Stimulated activated CD4-positive, alpha-beta T cell treated with anti-CD3 and anti-CD28 coated beads, Interleukin-15, amount 100 ng/mL, for 24 hours (primary cell): Measurements from ENCODE around the gene RGS5.
"Not testable (repeated sequence)": the region's sequence is repeated elsewhere in the genome, so short reads cannot be mapped to it uniquely, and the experiment has no call there.

ENCODE experiments used
- DNase-seq: peaks from one replicate; pipeline ENCODE4 v3.0.0-alpha.2; 2020

Gene RGS5, protein sequence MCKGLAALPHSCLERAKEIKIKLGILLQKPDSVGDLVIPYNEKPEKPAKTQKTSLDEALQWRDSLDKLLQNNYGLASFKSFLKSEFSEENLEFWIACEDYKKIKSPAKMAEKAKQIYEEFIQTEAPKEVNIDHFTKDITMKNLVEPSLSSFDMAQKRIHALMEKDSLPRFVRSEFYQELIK

DNA sequence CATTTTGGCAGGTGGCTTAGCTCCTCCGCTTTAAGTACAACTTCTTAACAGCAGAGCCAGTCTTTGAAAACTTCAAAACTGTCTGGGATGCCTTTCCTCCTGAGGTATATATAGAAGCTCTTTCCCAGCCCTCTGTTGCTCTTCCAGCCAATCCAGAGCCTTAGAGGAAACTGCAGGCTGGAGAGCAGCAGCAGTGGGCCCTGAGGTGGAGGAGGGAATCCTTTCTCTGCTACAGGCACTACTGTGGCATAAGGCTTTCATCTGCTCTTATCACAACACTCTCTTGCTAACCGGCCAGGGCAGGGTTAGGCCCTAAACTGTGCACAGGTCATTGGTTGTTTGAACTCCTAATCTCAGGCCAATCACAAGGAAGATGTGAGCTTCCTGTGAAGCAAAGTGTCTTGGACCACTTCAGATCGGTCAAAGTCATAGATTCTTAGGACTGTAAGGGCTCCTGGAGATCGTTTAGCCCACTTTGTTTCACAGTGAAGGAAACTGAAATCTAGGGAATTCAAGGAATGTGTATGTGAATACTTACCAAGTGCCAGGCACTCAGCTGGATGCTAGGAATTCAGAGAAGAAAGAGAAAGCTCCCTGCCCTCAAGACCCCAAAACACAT lies at the start of gene RGS5:
RGS5 (minus strand) TSS at position 84 of the 619 bp plus-strand sequence; CDS start at position 3, 81 bp downstream.
- DNase-seq, result no peak

DNA sequence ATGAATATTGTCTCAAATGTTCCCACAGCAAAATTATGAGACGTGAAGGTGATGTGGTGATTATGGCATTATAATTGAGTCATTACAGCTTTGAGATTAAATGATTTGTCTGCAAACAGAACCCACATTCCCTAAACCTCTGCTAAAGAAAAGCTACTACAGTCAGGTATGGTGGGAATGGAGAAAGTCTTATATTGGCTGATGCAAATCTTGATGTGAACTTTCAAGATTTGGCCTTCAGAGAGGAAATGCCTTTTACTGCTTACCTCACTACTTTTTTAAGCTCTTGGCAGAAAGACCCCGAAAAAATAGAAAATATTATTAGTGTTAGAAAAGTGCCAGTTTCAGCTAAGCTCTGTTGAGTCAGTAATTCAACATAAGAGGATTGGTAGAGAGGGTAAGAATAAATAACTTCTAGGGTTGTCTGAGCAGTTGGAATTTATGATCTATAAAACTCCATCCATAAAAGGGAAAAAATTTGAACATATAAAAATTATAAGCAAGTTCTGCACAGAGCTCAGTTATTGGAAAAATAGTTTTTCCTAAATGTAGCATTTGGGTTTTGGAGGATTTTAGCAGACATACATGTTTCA lies 47.8 kb upstream of the RGS5 start:
- DNase-seq, result no peak

DNA sequence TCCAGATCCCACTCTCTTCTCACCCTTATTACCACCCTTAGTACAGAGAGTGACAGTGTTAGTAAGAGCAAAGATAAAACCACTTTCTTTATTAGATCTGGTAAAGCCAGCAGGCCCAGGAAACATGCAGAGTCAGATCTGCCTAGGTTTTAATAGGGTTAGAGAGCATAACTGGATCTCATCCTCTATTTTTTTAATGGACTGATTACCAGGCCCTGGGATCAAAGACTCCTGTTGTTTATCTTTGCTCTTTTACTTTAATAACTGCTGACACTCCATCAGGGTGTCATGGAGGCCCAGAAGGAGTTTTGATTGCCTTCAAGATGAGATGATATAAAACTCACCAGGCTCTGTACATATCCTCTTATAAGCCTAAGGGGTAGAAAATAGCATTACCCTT lies 45.3 kb upstream of the RGS5 start:
- DNase-seq, result no peak

DNA sequence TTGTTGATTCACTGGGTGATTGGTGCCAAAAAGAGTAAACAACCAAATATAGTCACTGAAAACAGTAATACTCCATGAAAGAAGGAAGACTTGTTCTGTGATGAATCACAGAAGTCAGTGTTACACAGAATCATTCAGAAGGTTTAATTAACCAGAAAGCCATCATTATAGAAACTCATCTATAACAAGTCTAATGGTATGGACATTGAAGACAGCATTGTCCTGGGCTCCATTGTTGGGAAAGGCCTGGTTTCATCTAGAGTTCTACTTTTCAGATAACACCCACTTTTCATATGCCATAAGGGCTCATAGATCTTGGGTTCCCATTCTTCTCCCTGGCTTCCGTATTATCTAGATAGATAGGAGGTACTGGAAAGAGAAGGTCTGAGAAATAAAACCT lies 41.9 kb upstream of the RGS5 start:
- not testable (repeated sequence) for DNase-seq

DNA sequence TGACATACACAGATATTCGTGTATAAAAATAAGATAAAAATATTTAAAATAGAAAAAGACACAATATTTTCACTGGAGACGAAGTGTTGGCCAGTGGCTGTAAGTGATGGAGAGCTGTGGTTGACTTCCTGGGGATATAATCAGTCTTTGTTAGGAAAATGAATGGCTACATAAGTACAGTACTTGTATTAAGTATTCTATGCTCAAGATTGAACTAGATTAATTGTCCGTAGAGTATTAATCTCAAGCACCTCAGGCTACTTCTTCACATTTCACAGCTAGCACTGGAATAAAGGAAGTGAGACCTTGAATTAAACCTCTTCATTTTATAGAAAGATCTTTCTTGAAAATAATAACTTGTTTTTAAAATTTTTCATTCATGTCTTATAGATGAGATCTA lies 39.0 kb upstream of the RGS5 start:
- no peak for DNase-seq

DNA sequence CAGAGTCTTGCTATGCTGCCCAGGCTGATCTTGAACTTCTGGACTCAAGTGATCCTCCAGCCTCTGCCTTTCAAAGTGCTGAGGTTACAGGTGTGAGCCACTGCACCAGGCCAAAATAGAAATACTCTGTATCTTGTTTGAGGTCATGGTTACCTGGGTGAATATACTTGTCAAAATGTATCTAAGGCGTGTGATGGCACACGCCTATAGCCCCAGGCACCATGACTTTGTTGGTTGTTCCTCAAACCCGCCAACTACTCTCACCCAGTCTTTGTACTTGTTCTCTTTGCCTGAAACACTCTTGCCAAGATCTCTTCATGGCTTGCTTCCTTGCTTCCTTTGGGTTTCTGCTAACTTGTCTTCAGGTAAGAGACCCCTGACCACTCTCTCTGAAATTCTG lies 38.0 kb upstream of the RGS5 start:
- DNase-seq, result no peak

DNA sequence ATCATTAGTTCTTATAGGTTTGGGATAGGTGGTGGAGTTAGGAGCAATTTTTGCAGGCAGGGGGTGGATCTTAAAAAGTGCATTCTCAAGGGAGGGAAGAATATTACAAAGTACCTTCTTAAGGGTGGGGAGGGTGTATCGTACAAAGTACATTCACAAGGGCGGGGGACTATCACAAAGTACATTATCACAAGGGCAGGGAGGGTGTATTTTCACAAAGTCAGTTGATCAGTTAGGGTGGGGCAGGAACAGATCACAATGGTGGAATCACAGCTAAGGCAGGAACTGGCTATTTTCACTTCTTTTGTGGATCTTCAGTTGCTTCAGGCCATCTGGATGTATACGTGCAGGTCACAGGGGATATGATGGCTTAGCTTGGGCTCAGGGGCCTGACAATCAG lies 30.9 kb upstream of the RGS5 start:
- DNase-seq, result not testable (repeated sequence)

DNA sequence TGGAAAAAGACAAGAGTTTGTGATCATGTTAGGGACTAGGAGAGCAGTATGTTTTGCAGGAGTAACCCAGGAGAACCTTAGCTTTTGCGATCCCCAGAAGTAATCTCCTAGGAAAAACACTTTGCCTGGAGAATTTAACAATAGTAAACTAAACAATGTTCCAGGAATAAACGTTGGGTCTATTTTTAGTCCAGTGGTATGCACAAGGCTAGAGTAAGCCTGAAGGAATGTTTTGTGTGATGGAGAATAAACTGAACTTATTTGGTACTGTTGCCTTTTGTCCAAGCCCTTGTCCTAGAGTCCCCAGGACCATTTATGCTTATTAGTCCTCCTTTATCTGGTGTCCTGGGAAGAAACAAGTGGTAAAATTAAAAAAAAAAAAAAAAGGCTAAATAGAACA lies 28.7 kb upstream of the RGS5 start:
- DNase-seq, result no peak

DNA sequence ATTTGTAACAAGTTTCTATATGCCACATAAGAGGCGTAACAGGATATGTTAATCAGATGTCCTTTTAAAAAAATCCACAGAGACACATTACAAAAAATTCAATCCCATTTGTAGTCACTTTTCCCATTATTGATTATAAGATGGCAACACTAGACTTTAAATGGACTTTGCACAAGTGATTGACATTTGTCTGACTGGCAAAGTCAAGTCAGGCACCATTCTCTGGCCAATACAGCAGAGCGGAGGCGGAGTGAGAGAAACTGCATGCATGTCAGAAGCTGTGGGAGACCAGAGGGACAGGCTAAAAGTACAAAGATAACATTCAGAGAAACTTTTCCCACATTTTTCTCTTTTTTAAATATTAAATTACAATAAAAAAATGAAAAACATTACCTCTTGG lies 28.1 kb upstream of the RGS5 start:
- no peak for DNase-seq

DNA sequence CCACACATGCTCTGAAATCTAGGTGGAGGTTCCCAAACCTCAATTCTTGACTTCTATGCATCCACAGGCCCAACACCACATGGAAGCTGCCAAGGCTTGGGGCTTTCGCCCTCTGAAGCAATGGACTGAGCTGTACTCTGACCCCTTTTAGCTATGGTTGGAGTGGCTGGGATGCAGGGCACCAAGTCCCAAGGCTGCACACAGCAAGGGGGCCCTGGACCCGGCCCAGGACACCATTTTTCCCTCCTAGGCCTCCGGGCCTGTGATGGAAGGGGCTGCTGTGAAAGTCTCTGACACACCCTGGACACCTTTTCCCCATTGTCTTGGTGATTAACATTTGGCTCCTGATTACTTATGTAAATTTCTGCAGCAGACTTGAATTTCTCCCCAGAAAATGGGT lies 25.6 kb upstream of the RGS5 start:
- not testable (repeated sequence) for DNase-seq

DNA sequence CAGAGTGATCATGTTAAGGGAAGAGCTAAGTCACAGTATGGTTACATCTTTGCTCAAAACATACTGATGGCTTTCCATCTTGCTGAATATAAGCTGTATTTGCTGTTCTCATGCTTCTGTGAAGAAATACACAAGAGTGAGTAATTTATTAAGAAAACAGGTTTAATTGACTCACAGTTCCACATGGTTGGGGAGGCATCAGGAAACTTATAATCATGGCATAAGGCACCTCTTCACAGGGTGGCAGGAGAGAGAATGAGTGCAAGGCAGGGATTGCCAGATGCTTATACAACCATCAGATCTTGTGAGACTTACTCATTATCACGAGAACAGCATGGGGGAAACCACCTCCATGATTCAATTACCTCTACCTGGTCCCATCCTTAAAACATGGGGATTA lies 24.4 kb upstream of the RGS5 start:
- no peak for DNase-seq

DNA sequence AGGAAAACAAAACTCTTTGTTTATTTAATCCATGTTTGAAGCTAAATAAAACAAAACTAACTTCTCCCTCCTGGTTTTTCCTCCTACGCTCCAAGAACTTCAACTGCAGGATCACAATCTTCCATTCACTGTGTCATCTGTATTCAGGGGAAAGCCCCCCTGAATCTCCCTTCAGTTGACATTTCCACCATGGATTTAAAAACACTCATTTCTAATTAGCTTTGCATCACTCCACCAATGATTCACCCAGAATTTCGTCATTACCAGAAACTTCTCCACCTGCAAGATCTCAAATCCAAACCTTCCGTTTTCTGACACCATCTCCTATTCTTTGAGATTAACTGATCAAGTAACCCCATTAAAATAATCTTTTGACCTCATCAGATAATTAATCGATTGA lies 10.9 kb upstream of the RGS5 start:
- DNase-seq, result no peak

DNA sequence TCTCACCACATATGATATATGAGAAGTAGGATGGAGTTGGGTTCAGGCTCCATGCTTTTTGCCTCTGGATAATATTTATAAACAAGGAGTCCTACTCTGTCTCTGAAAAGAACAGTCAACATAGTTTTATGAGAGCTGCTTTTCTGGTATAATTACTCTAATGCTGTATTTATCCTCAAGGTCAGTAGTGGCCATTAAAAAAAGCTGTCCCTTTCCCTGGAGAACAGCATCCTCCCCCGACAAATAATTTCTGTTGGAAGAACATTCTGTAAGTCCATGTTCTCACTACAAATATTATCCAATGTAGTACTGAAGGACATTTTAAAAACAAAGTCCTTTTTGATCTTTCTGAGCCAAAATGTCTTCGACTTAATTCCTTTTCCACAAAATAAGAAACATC lies 9.0 kb upstream of the RGS5 start:
- no peak for DNase-seq

DNA sequence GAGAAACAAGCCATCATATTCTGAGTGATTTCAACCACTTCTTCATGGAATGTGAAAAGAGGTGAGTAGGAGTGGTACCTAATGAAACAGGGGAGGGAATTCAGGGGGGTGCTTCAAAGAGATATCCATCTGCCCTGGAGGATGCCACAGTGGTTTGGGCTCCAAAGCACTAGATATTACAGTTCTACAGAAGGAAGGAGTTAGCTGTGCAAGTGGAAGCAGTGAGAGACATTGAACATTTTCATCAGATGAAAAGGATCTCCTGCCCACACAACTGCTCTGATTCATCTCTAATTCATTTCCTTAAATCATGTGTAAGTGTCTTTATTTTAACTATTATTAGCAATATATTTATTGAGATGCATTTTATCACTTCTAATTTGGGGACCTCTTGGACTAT lies 2.8 kb upstream of the RGS5 start:
- DNase-seq, result no peak

DNA sequence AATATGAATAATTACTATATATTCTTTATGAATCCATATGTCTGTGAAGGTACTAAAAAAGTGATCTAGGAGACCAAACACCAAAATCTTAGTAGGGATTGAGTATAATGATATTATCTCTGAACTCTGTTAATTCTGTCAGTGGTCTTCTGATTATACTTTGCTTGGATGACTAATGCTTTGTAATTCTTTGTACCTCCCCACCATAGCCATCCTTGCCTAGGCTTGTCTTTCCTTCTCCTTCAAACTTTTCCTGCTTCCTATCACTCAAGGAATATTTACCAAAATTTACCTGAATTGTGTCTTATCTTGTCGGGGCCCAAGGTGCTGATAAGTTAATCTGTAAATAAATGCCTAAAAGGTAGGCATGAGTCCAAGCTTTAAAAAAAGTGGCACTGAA lies 845 bp upstream of the RGS5 start:
- no peak for DNase-seq

DNA sequence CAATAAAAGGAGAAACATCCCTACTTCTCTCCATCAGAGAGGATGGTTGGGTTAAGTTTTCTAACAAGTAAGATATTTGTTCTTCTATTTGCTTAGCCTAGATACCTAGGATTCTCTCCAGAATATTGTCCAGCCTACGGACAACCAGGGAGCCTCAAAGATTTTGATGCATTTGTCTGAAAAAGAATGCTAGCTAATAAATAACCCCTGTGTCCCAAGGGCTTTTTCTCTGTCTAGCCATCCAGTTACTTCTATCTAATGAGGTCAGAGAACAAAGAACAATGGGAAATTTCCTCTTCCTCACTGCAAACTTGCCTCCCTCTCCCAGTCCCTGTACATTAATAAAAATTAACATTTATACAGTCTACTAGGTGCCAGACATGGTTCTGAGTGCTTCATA lies 810 bp downstream of the RGS5 start:
- no peak for DNase-seq

DNA sequence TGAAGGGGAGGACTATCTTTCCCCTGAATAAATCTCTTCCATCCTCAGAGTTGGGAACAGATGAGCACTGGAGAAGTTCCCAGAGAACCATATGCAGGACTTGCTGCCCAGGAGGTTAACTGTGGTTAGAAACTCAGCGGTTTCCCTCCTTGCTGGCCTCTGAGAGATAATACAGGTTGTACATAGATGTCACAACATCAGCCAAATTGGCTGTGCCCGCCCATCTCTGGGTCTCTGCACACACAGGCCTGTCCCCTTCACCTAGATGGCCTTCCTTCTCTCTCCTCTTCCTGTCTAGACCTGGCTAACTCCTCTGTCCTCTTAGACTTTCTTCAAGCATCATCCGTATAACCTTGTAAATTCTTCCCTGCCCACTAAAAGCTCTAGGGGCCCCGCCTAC lies 5.7 kb downstream of the RGS5 start:
- no peak for DNase-seq

DNA sequence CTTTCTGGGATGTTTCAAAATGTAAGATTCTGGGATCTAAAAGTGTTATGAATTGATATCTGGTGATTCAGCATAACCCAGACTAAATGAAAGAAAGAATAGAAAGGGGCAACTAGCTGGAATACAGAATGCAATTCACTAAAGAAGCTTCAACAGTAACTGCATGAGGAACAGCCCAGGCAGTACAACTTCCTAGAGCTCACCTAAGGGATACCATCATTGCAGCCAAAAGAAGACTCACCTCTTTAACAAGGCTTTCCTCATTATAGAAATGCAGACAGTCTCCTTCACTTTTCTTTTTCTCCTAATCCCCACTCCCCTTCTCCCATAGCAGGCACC lies 6.3 kb downstream of the RGS5 start:
- DNase-seq, result no peak

DNA sequence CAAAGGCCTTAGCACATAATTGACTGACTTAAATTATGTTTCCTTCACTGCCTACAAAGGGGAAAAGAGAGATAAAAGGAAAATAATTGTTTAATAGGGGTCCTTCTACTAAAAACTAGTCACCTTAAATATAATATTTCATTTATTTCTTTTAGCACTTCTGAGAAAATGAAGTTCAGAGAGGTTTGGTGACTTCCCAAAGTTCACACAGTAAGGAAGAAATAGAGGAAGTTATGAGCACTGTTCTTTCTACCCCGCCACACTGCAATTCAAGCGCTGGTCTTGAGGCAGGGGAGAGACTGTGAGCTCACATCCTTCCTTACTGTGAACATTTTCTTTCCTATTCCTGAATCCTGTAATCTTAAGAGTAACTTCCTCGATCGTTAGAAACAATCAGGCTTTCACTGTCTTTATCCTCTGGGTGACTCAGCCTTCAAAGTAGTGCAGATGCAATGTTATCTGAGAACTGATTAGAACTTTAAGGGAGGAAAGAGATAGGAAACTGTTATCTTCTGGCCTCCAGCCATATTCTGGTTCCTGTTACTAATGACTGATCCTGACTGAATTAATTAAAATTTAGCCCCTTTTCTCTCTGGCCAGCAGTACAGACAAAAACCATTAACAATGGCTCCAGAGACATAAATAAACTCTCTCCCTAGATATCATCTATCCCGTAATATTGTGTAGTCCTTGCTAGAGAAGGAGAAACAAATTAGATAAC lies 6.8 kb downstream of the RGS5 start:
- no peak for DNase-seq

DNA sequence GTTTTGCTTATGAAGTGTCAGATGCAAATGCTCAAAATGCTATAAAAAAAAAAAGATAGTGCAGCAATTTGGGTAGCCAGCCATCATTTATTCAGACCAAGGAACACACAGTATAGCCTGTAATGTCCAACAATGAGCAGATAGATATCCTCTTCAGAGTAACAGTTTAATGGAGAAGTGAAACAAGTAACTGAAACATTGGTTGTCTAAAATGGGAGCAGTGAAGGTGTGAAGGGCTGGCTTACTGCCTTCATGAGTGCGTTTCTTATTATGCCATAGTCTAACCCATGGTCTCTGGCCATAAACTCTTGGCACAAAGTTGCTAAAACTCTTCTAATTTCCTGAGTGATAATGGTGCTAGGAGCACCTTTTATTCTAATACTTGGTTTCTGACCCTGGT lies 11.4 kb downstream of the RGS5 start:
- DNase-seq, result no peak

DNA sequence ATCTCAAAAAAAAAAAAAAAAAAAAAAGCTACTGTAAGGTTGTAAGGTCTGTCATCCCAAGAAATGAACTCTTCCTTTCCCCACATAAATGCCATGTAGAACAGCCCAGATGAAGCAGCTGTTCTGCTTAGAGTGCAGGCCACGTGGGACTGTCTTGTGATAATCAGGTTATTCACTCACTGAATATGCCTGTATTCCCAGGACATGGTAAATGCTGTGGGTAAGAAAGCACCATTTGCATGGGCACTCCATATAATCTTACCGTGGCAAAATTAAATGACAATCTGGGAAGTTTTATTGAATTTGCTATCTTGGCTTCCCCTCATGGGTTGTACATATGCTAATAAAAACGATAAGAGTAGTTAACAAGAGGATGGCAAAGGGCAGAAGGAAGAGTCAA lies 13.8 kb downstream of the RGS5 start:
- no peak for DNase-seq

DNA sequence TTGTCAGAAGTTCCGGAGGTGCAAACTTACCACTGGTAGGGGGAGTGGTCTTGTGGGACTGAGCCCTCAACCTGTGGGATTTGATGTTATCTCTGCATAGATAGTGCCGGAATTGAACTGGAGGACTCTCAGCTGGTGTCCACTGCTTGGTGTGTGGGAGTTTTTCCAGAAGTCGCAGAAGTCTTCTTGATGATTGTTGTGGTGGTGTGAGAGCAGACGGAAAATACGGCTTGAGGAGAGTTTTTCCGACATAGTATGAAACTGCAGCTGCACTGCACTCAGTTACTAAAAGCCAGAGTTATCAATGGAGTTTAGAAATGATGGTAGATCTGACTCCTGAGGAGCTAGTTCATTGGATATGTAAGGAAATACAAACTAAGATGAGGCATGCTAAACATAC lies 14.9 kb downstream of the RGS5 start:
- no peak for DNase-seq

DNA sequence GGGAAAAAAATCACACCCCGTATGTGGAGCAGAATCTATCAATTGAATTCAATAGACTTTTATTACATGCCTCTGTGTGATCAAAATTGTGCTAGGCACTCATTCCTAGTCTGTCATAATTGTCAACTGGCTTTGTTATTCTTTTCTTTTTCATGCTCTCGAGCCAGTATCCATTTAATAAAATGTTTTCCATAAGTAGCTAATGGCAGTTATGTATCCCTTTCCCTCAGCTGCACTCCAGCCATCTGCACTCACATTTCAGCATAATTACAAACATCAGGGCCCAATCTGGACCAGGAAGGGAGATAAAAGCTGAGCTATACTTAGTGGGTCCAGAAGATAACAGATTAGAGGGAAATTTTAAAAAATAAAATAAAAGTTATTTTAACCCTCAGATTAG lies 15.9 kb downstream of the RGS5 start:
- DNase-seq, result no peak

DNA sequence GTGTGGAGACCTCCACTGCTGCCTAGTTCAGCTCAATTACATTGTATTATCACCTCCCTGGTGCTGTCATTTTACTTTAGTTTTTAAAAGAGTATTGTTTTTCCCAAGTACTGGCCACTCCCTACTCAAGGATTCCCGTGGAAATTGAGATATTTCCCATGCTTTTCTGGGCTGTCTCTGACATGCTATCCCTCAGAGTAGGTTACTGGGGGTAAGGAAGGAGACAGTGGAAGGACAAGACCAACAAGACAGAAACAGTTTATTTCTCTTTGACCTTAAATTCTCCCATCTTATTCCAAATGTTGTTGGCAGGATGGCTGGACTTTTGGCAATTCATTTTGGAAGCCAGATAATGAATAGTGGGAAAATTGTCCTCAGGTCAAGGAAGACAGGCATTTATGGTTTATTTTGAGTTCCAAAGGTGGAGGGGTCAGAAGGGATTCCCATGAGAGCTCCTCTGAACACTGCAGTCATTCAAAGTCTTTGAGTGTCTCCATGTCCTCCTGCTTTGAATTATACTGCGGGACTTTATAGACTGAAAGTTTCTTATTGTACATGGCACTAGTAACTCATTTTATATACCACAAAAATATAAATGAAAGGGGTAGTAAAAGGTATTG lies 20.3 kb downstream of the RGS5 start:
- no peak for DNase-seq
